ENCODE data around the gene STUM. TPM values are rescaled to one million over a fixed set of nuclear protein-coding genes. Genes with fewer than 3 reads are reported as not detected.

Gene STUM
- total RNA-seq, 5 donors from 2014 or later (not counting 1 experiment from before 2014, with no cell fraction given) = 0.10 TPM; not detected in 4

GRCh38 chr1:226541231-226541630 is 7.3 kb upstream of the STUM start:
- WGBS (ENCODE audit: insufficient coverage) = no CpG with 5 or more reads among the region's 4 CpGs
- no peaks in the 10 kb centered on the region for H3K9me3 Mint-ChIP-seq
- DNase-seq = no peak
- no peaks in the 10 kb centered on the region for H3K36me3 Mint-ChIP-seq
- no peak for ATAC-seq (replicated peaks in 1 of 4)
- CTCF ChIA-PET = no interaction called here
- no peak overlapping the region for H3K27ac Mint-ChIP-seq
- Histone ChIP-seq H3K27me3 (replicated peaks in 1 of 2; ENCODE audit: control insufficient read depth in 2 of 2, extremely low read depth in 1 of 2, insufficient read depth in 2 of 2, low read length in 1 of 2) (peaks cover 0 to 7% of the 10 kb centered on the region in 2 experiments), H3K27ac (ENCODE audit: low read length) (no peak overlapping the region), H3K4me3 (ENCODE audit: control insufficient read depth in 1 of 2, extremely low read depth in 1 of 2, low read length in 1 of 2) (no peak overlapping the region), H3K4me1 (ENCODE audit: control insufficient read depth in 1 of 2, extremely low read depth in 1 of 2, insufficient read depth in 2 of 2, low read length in 2 of 2) (no peaks in the 10 kb centered on the region), H3K9me3 (no peaks in the 10 kb centered on the region), H3K36me3 (ENCODE audit: control insufficient read depth in 2 of 2, extremely low read depth in 1 of 2, insufficient read depth in 1 of 2, low read length in 1 of 2) (no peaks in the 10 kb centered on the region)
- POLR2A ChIA-PET = no interaction called here
- no peaks in the 10 kb centered on the region for H3K4me1 Mint-ChIP-seq
- H3K4me3 Mint-ChIP-seq = no peak overlapping the region
- H3K27me3 Mint-ChIP-seq = peaks cover 7 to 9% of the 10 kb centered on the region in 2 donors

DNA sequence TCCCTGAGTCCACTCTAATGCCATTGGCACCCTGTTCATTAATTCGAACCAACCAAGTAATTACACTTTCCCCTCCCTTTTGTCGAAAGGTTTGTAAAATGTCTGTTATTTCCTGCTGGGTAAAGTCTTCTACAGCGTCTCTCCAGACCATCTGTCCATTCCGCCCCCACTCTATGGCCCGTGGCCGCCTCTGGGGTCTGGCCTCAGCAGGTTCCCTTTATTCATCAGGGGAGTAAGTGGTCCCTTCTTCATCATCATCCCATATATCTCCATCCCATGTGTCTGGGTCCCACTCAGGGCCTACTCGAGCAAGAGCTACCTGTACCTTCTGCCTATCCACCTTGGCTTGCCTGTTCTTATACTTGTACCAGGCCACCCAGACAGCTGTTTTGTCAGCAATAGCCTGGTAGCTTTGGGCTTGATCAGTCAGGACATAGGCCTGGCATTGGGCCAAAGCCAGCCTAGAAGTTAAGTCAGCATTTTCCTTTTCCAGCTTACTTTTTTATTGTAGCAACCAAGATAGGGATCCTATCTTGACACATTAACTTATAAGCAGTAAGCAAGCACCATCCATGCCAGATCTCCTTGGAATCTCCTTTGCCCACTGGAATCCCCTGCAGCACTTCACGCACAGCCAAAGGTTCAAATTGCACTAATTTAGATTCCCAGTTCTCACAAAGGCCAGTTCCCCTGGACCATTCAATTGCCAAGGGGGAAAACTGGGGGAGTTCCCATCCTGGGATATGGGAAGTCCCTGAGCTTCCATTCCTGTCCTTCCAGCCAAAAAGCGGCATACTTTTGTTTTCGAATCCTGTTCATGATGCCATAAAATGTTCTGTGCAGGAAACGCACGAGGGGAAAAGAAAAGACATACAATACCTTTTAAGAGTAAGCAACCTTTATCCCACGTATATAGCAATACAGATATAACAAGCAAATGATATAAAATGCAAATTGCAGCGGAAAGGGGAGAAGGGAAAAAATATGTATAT is 6.6 kb upstream of the STUM start:
- H3K4me1 ChIP-seq (ENCODE audit: control insufficient read depth in 1 of 2, extremely low read depth in 1 of 2, insufficient read depth in 2 of 2, low read length in 2 of 2) = no peaks in the 10 kb centered on the region
- ChIA-PET POLR2A (no interaction called here), CTCF (no interaction called here)
- no peak overlapping the region for H3K27ac Mint-ChIP-seq
- no peaks in the 10 kb centered on the region for H3K9me3 Mint-ChIP-seq
- no peak overlapping the region for H3K27ac ChIP-seq (ENCODE audit: low read length)
- no peaks in the 10 kb centered on the region for H3K36me3 ChIP-seq (ENCODE audit: control insufficient read depth in 2 of 2, extremely low read depth in 1 of 2, insufficient read depth in 1 of 2, low read length in 1 of 2)
- H3K27me3 Mint-ChIP-seq = peaks cover 10 to 16% of the 10 kb centered on the region in 2 donors
- no peaks in the 10 kb centered on the region for H3K36me3 Mint-ChIP-seq
- H3K4me1 Mint-ChIP-seq = no peaks in the 10 kb centered on the region
- 100% methylated on average over 2 of the region's 14 CpGs for WGBS (ENCODE audit: insufficient coverage)
- no peak overlapping the region for H3K4me3 ChIP-seq (ENCODE audit: control insufficient read depth in 1 of 2, extremely low read depth in 1 of 2, low read length in 1 of 2)
- H3K4me3 Mint-ChIP-seq = no peak overlapping the region
- ATAC-seq (replicated peaks in 1 of 4) (no peak), DNase-seq (no peak)
- H3K27me3 ChIP-seq (replicated peaks in 1 of 2; ENCODE audit: control insufficient read depth in 2 of 2, extremely low read depth in 1 of 2, insufficient read depth in 2 of 2, low read length in 1 of 2) = peaks cover 0 to 7% of the 10 kb centered on the region in 2 experiments
- no peaks in the 10 kb centered on the region for H3K9me3 ChIP-seq

- Mint-ChIP-seq H3K27me3 (peaks cover 12 to 17% of the 10 kb centered on the region in 2 donors), H3K4me3 (no peak overlapping the region), H3K36me3 (no peaks in the 10 kb centered on the region), H3K4me1 (peaks cover 1 to 3% (median 1%) of the 10 kb centered on the region in 3 donors), H3K27ac (no peak overlapping the region), H3K9me3 (no peaks in the 10 kb centered on the region)
- ChIA-PET POLR2A (no interaction called here), CTCF (interaction anchor here in 1 of 2 donors (0.6 kb wide), 1 partner anchor 51 kb away, joined by 3 read pairs; no protein-coding TSS in a partner anchor)
- no peaks in the 10 kb centered on the region for H3K36me3 ChIP-seq (ENCODE audit: control insufficient read depth in 2 of 2, extremely low read depth in 1 of 2, insufficient read depth in 1 of 2, low read length in 1 of 2)
- 81% methylated on average over 8 of the region's 10 CpGs for WGBS (ENCODE audit: insufficient coverage)
- H3K4me1 ChIP-seq (ENCODE audit: control insufficient read depth in 1 of 2, extremely low read depth in 1 of 2, insufficient read depth in 2 of 2, low read length in 2 of 2) = peaks cover 0 to 1% of the 10 kb centered on the region in 2 experiments
- H3K27me3 ChIP-seq (replicated peaks in 1 of 2; ENCODE audit: control insufficient read depth in 2 of 2, extremely low read depth in 1 of 2, insufficient read depth in 2 of 2, low read length in 1 of 2) = peaks cover 0 to 8% of the 10 kb centered on the region in 2 experiments
- H3K9me3 ChIP-seq = no peaks in the 10 kb centered on the region
- no peak for DNase-seq
- H3K27ac ChIP-seq (ENCODE audit: low read length) = no peak overlapping the region
- no peak overlapping the region for H3K4me3 ChIP-seq (ENCODE audit: control insufficient read depth in 1 of 2, extremely low read depth in 1 of 2, low read length in 1 of 2)
- ATAC-seq (replicated peaks in 1 of 4) = no peak
Observed at GRCh38 chr1:226542623-226543103, 5.9 kb upstream of the STUM start.

DNA sequence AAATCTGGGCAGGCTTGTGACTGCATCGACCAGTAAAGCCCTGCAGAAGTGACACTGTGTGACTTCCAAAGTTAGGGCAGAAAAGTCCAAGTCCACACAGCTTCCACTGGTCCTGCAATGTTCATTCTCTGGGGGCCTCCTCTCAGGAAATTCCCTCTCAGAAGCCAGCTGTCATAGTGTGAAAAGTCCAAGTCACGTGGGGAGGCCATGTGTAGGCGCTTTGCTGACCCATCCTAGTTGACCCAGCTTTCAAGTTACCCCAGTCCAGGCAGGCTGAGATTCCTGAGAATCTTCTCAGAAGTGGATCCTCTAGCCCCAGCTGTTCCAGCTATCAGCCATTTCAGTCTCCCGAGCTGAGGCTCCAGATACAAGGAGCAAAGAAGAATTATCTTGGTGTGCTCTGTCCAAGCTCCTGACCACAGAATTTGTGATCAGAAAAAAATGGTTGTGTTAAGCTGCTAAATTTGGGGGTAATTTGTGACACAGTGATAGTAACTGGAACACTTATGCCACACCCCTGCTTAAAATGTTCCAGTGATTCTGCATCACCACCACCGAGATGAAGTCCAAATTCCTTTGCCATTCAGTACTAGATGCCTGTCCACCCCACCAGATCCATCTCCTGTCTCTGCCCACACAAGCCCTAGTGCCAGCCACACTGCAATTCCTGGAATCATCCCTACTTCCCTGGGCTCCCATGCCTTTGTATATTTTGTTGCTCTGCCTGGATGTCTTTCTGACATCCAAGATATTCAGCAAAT is 2.5 kb upstream of the STUM start:
- Histone ChIP-seq H3K36me3 (ENCODE audit: control insufficient read depth in 2 of 2, extremely low read depth in 1 of 2, insufficient read depth in 1 of 2, low read length in 1 of 2) (no peaks in the 10 kb centered on the region), H3K4me1 (ENCODE audit: control insufficient read depth in 1 of 2, extremely low read depth in 1 of 2, insufficient read depth in 2 of 2, low read length in 2 of 2) (peaks cover 8 to 28% of the 10 kb centered on the region in 2 experiments), H3K9me3 (no peaks in the 10 kb centered on the region), H3K27me3 (replicated peaks in 1 of 2; ENCODE audit: control insufficient read depth in 2 of 2, extremely low read depth in 1 of 2, insufficient read depth in 2 of 2, low read length in 1 of 2) (peaks cover 0 to 38% of the 10 kb centered on the region in 2 experiments), H3K27ac (ENCODE audit: low read length) (no peak overlapping the region), H3K4me3 (ENCODE audit: control insufficient read depth in 1 of 2, extremely low read depth in 1 of 2, low read length in 1 of 2) (no peak overlapping the region)
- no peak for DNase-seq
- H3K9me3 Mint-ChIP-seq = no peaks in the 10 kb centered on the region
- H3K36me3 Mint-ChIP-seq = no peaks in the 10 kb centered on the region
- H3K27me3 Mint-ChIP-seq = peaks cover 23 to 38% of the 10 kb centered on the region in 2 donors
- ATAC-seq (replicated peaks in 1 of 4) = no peak
- H3K4me3 Mint-ChIP-seq = no peak overlapping the region
- WGBS (ENCODE audit: insufficient coverage) = 81% methylated on average over 3 of the region's 5 CpGs
- no peak overlapping the region for H3K27ac Mint-ChIP-seq
- ChIA-PET CTCF (no interaction called here), POLR2A (no interaction called here)
- peaks cover 16 to 21% (median 18%) of the 10 kb centered on the region in 3 donors for H3K4me1 Mint-ChIP-seq

DNA sequence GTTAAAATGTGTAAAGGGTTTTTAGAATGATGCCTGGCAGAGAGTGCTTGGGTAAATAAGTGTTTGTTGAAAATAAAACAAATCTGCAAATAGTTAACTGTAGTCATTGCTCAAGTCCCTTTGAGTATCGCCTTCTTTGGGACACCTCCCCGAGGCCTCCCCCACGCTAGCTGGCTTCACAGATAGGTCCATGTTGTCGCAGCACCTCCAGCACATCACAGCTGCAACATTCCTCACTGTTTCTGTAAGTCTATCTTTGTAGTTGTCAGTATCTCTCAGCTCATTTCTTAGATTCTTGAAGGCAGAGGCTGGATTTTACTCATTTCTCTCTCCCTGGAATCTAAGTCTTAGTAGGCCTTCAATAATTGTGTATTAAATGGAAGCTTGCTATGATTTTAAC is 1.6 kb upstream of the STUM start:
- Mint-ChIP-seq H3K36me3 (no peaks in the 10 kb centered on the region), H3K4me3 (no peak overlapping the region), H3K9me3 (no peaks in the 10 kb centered on the region), H3K4me1 (peaks cover 16 to 21% (median 18%) of the 10 kb centered on the region in 3 donors), H3K27me3 (peaks cover 29 to 43% of the 10 kb centered on the region in 2 donors), H3K27ac (no peak overlapping the region)
- Histone ChIP-seq H3K27me3 (replicated peaks in 1 of 2; ENCODE audit: control insufficient read depth in 2 of 2, extremely low read depth in 1 of 2, insufficient read depth in 2 of 2, low read length in 1 of 2) (peaks cover 0 to 44% of the 10 kb centered on the region in 2 experiments), H3K27ac (ENCODE audit: low read length) (no peak overlapping the region), H3K4me3 (ENCODE audit: control insufficient read depth in 1 of 2, extremely low read depth in 1 of 2, low read length in 1 of 2) (no peak overlapping the region), H3K9me3 (no peaks in the 10 kb centered on the region), H3K4me1 (ENCODE audit: control insufficient read depth in 1 of 2, extremely low read depth in 1 of 2, insufficient read depth in 2 of 2, low read length in 2 of 2) (peaks cover 8 to 28% of the 10 kb centered on the region in 2 experiments), H3K36me3 (ENCODE audit: control insufficient read depth in 2 of 2, extremely low read depth in 1 of 2, insufficient read depth in 1 of 2, low read length in 1 of 2) (no peaks in the 10 kb centered on the region)
- ATAC-seq (replicated peaks in 1 of 4) = no peak
- no peak for DNase-seq
- WGBS (ENCODE audit: insufficient coverage) = no CpG with 5 or more reads among the region's 4 CpGs
- ChIA-PET POLR2A (no interaction called here), CTCF (no interaction called here)

GRCh38 chr1:226547754-226548191 is 791 bp upstream of the STUM start:
- Histone ChIP-seq H3K4me3 (ENCODE audit: control insufficient read depth in 1 of 2, extremely low read depth in 1 of 2, low read length in 1 of 2) (peak overlapping the region in 1 of 2 donors; percentile 1), H3K4me1 (ENCODE audit: control insufficient read depth in 1 of 2, extremely low read depth in 1 of 2, insufficient read depth in 2 of 2, low read length in 2 of 2) (peaks cover 8 to 28% of the 10 kb centered on the region in 2 experiments), H3K9me3 (no peaks in the 10 kb centered on the region), H3K27ac (ENCODE audit: low read length) (no peak overlapping the region), H3K36me3 (ENCODE audit: control insufficient read depth in 2 of 2, extremely low read depth in 1 of 2, insufficient read depth in 1 of 2, low read length in 1 of 2) (no peaks in the 10 kb centered on the region), H3K27me3 (replicated peaks in 1 of 2; ENCODE audit: control insufficient read depth in 2 of 2, extremely low read depth in 1 of 2, insufficient read depth in 2 of 2, low read length in 1 of 2) (peaks cover 0 to 45% of the 10 kb centered on the region in 2 experiments)
- DNase-seq (peak in 33 of 35 experiments; percentile 21 to 77 (median 52)), ATAC-seq (replicated peaks in 1 of 4) (peak in 3 of 4 experiments; percentile 49 to 66 (median 52))
- POLR2A ChIA-PET = no interaction called here
- Mint-ChIP-seq H3K4me3 (peak overlapping the region in 1 of 3 donors; percentile 59), H3K36me3 (no peaks in the 10 kb centered on the region), H3K27ac (no peak overlapping the region), H3K27me3 (peaks cover 31 to 50% of the 10 kb centered on the region in 2 donors), H3K9me3 (no peaks in the 10 kb centered on the region), H3K4me1 (peaks cover 16 to 21% (median 18%) of the 10 kb centered on the region in 3 donors)
- 19% methylated on average over 5 of the region's 16 CpGs for WGBS (ENCODE audit: insufficient coverage)
- CTCF ChIA-PET = interaction anchor here (0.6 to 0.8 kb wide), 17 partner anchors 11 to 996 kb away, joined by 3 to 10 read pairs (median 4); partner anchors contain the start of gene PARP1 (in 1 of the 2)
